ENCODE data around the gene GALNT3.

- TF ChIP-seq POLR2AphosphoS5 (IDR thresholded peaks at IDR 0.05; ENCODE audit: low read depth, low read length), result no peak
- no peak for TF ChIP-seq CTCF (IDR thresholded peaks at IDR 0.05; ENCODE audit: control extremely low read depth in 1 of 3, insufficient read depth in 1 of 3, low read depth in 1 of 3, low read length in 3 of 3)
- no peak for TF ChIP-seq MAX (IDR thresholded peaks at IDR 0.05)
- no peak for TF ChIP-seq ATF3 (IDR thresholded peaks at IDR 0.05; ENCODE audit: insufficient read depth, low read depth, low read length)
- TF ChIP-seq CHD1 (IDR thresholded peaks at IDR 0.05; ENCODE audit: low read depth, low read length), result no peak
- TF ChIP-seq FOSL1 (IDR thresholded peaks at IDR 0.05; ENCODE audit: insufficient read depth, low read depth, low read length), result no peak
- TF ChIP-seq HDAC2 (IDR thresholded peaks at IDR 0.05; ENCODE audit: borderline replicate concordance in 1 of 2, low read depth in 2 of 2, low read length in 2 of 2), result no peak
- TF ChIP-seq CREB1 (IDR thresholded peaks at IDR 0.05), result no peak
- TF ChIP-seq CBX8 (IDR thresholded peaks at IDR 0.05; ENCODE audit: borderline replicate concordance, low read depth, low read length), result no peak
- TF ChIP-seq RFX5 (IDR thresholded peaks at IDR 0.05; ENCODE audit: borderline replicate concordance, low read depth, low read length), result no peak
Observed at GRCh38 chr2:165773684-165774083, 20.4 kb downstream of the GALNT3 start.
